ENCODE data around the gene TDRD9. TPM values are rescaled to one million over a fixed set of nuclear protein-coding genes. Genes with fewer than 3 reads are reported as not detected.

TDRD9 gene
- total RNA-seq, 1 donor from 2014 or later = not detected

DNA sequence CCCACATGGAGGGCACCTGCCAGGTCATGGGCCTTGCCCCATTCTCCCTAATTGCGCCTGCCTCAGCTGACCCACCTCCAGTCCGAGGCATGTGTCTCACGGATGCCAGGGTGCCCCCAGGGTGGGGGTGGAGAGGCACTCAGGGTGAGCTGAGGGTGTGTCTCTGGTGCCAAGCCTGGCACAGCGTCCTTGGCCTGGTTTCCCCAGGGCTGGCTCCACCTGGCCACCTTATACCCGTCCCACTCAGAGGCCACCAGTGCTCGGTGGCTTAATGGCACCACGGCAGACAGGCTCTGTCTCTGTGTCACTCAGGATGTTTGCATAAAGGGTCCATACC is 33.6 kb upstream of the TDRD9 start:
- H3K4me1 Mint-ChIP-seq (ENCODE audit: unreplicated experiment) = peaks cover 3% of the 10 kb centered on the region
- DNase-seq (ENCODE audit: low spot score) = no peak
- no peak overlapping the region for H3K27ac Mint-ChIP-seq (ENCODE audit: unreplicated experiment)
- H3K9me3 Mint-ChIP-seq (ENCODE audit: unreplicated experiment) = no peaks in the 10 kb centered on the region
- peaks cover 9% of the 10 kb centered on the region for H3K27me3 Mint-ChIP-seq (ENCODE audit: unreplicated experiment)
- H3K4me3 Mint-ChIP-seq (ENCODE audit: unreplicated experiment) = no peak overlapping the region
- H3K36me3 Mint-ChIP-seq (ENCODE audit: low read depth, unreplicated experiment) = peaks cover 10% of the 10 kb centered on the region
- TF ChIP-seq, protein P1, sequence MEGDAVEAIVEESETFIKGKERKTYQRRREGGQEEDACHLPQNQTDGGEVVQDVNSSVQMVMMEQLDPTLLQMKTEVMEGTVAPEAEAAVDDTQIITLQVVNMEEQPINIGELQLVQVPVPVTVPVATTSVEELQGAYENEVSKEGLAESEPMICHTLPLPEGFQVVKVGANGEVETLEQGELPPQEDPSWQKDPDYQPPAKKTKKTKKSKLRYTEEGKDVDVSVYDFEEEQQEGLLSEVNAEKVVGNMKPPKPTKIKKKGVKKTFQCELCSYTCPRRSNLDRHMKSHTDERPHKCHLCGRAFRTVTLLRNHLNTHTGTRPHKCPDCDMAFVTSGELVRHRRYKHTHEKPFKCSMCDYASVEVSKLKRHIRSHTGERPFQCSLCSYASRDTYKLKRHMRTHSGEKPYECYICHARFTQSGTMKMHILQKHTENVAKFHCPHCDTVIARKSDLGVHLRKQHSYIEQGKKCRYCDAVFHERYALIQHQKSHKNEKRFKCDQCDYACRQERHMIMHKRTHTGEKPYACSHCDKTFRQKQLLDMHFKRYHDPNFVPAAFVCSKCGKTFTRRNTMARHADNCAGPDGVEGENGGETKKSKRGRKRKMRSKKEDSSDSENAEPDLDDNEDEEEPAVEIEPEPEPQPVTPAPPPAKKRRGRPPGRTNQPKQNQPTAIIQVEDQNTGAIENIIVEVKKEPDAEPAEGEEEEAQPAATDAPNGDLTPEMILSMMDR (IDR thresholded peaks at IDR 0.05; ENCODE audit: unreplicated experiment) = no peak

DNA sequence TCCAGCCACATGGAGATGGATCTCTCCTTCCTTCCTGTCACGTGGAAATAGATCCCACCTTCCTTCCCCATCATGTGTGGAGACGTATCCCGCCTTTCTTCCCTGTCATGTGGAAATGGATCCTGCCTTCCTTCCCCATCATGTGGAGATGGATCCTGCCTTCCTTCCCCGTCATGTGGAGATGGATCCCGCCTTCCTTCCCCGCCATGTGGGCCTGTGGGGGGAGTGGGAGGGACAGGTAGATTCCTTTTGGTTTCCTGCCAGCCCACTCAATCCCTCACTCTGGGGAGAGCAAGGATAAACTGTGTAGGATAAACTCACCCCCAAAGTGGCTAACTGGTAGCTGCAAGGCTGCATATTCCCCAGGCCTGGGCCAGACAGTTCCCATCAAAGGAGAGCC is 31.7 kb upstream of the TDRD9 start:
- Mint-ChIP-seq H3K27ac (ENCODE audit: unreplicated experiment) (no peak overlapping the region), H3K4me1 (ENCODE audit: unreplicated experiment) (peaks cover 3% of the 10 kb centered on the region), H3K9me3 (ENCODE audit: unreplicated experiment) (no peaks in the 10 kb centered on the region), H3K4me3 (ENCODE audit: unreplicated experiment) (peak overlapping the region; percentile 29), H3K27me3 (ENCODE audit: unreplicated experiment) (peaks cover 6% of the 10 kb centered on the region), H3K36me3 (ENCODE audit: low read depth, unreplicated experiment) (peaks cover 10% of the 10 kb centered on the region)
- DNase-seq (ENCODE audit: low spot score) = no peak
- TF ChIP-seq, protein P1 (IDR thresholded peaks at IDR 0.05; ENCODE audit: unreplicated experiment) = no peak

DNA sequence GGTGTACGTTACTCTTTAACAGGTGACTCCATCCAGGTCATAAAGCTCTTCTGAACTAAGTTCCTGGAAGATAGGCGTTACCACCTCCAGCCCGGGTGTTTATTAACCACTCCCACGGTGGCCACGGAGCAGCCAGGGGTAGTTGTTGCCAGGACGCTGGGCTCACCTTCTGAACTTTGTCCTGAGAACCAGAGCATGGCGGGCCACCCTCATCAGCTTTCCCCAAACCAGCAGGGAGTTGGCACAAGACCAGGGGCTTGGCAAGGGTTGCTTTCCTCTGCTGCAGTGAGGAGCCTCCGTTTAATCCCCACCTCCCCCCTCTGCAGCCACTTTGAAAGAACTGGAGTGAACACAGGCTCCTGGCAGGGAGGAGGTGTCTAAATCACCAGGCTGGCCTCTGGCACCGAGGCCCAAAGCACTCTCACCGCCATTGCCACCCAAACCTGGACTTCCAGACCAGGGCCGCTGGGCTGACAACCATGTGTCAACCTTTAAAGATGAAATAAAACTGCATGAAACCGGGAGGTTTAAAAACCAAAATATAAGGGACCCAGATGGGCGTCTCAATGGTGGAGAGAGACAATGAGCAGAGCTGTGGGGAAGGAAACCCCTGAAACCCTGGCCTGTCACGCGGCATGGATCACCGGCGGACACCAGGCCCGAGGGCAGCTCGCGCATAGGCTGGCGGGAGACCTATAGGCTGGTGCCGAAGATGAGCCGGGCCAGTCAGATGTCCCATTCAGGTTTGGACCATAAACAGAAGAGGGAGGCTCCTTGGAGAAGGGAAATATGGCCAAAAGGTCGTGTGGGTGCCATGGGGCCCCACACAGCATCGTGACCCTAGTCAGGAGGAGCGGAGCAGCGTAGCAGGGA is 30.9 kb upstream of the TDRD9 start:
- DNase-seq (ENCODE audit: low spot score) = no peak
- peaks cover 10% of the 10 kb centered on the region for H3K36me3 Mint-ChIP-seq (ENCODE audit: low read depth, unreplicated experiment)
- TF ChIP-seq, protein P1 (IDR thresholded peaks at IDR 0.05; ENCODE audit: unreplicated experiment) = no peak
- H3K27ac Mint-ChIP-seq (ENCODE audit: unreplicated experiment) = peak overlapping the region; percentile 58
- peaks cover 3% of the 10 kb centered on the region for H3K4me1 Mint-ChIP-seq (ENCODE audit: unreplicated experiment)
- peaks cover 6% of the 10 kb centered on the region for H3K27me3 Mint-ChIP-seq (ENCODE audit: unreplicated experiment)
- no peak overlapping the region for H3K4me3 Mint-ChIP-seq (ENCODE audit: unreplicated experiment)
- no peaks in the 10 kb centered on the region for H3K9me3 Mint-ChIP-seq (ENCODE audit: unreplicated experiment)

DNA sequence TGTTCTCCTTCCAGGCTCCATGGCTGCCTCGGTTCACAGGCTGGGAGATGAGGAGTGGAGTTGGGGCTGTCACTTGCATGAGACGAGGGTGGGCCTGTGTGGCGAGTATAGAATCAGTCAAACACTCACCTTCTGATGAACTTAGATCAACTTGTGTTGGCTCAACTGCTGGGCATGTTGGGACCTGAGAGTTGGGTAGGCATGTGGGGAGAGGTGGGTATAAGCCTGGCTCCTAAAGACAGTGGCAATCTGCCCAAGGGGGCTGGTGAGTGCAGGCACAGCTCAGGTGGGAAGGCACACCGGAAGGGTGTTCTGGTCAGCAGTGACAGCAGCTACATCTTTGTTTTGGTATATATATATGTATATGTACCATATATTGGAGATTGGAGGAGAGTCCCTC is 30.1 kb upstream of the TDRD9 start:
- Mint-ChIP-seq H3K4me3 (ENCODE audit: unreplicated experiment) (no peak overlapping the region), H3K9me3 (ENCODE audit: unreplicated experiment) (no peaks in the 10 kb centered on the region), H3K27me3 (ENCODE audit: unreplicated experiment) (peaks cover 6% of the 10 kb centered on the region), H3K27ac (ENCODE audit: unreplicated experiment) (no peak overlapping the region), H3K4me1 (ENCODE audit: unreplicated experiment) (peaks cover 3% of the 10 kb centered on the region), H3K36me3 (ENCODE audit: low read depth, unreplicated experiment) (peaks cover 10% of the 10 kb centered on the region)
- DNase-seq (ENCODE audit: low spot score) = no peak
- TF ChIP-seq, protein P1 (IDR thresholded peaks at IDR 0.05; ENCODE audit: unreplicated experiment) = no peak

DNA sequence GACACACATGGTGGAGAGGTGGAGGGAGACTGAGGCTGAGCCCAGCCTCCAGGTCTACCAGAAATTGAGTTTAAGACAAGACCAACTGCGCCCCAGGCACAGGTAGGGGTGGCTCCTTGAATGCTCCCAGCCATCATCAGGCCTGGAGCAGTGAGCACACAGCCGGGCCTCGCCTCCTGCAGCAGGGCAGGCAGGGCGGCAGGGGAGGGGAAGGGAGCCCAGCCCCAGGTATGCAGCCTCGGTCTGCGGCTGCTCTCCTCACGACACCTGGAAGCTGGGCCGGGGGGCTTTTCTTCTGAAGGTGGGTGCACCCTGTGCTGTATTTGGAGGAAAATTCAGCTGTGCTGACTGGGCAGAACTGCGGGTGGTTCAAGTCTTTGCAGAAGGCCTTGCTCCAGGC is 29.5 kb upstream of the TDRD9 start:
- TF ChIP-seq, protein P1 (IDR thresholded peaks at IDR 0.05; ENCODE audit: unreplicated experiment) = no peak
- no peak overlapping the region for H3K27ac Mint-ChIP-seq (ENCODE audit: unreplicated experiment)
- peaks cover 6% of the 10 kb centered on the region for H3K27me3 Mint-ChIP-seq (ENCODE audit: unreplicated experiment)
- H3K4me1 Mint-ChIP-seq (ENCODE audit: unreplicated experiment) = peaks cover 3% of the 10 kb centered on the region
- peaks cover 10% of the 10 kb centered on the region for H3K36me3 Mint-ChIP-seq (ENCODE audit: low read depth, unreplicated experiment)
- H3K9me3 Mint-ChIP-seq (ENCODE audit: unreplicated experiment) = no peaks in the 10 kb centered on the region
- H3K4me3 Mint-ChIP-seq (ENCODE audit: unreplicated experiment) = no peak overlapping the region
- DNase-seq (ENCODE audit: low spot score) = no peak
